Measurements from ENCODE around the gene LGI4.

Gene LGI4

GRCh38 chr19:35157431-35157830 is 22.6 kb upstream of the LGI4 start:
- Histone ChIP-seq H3K4me2 (no peak overlapping the region), H2AFZ (ENCODE audit: low read depth) (no peak overlapping the region), H3K27me3 (ENCODE audit: insufficient read depth, low read depth) (no peaks in the 10 kb centered on the region), H3K36me3 (ENCODE audit: insufficient read depth) (peaks cover 4% of the 10 kb centered on the region; the same call in 1 of the 2 replicates), H3K27ac (no peak overlapping the region), H3K4me1 (ENCODE audit: low read depth, poor library complexity, severe bottlenecking) (peaks cover 12% of the 10 kb centered on the region), H3K9ac (no peak overlapping the region), H3K4me3 (IDR thresholded peaks at IDR 0.05; ENCODE audit: insufficient read depth, low read depth, low read length) (no peak overlapping the region), H4K20me1 (ENCODE audit: insufficient read depth) (no peaks in the 10 kb centered on the region), H3K79me2 (ENCODE audit: insufficient read depth, low read depth) (peaks cover 21% of the 10 kb centered on the region)
- no peak for TF ChIP-seq CTCF (conservative IDR thresholded peaks at IDR 0.05; ENCODE audit: low read depth, low read length)

GRCh38 chr19:35156673-35157014 is 21.8 kb upstream of the LGI4 start:
- Histone ChIP-seq H3K4me2 (no peak overlapping the region), H4K20me1 (ENCODE audit: insufficient read depth) (no peaks in the 10 kb centered on the region), H3K4me1 (ENCODE audit: low read depth, poor library complexity, severe bottlenecking) (peaks cover 12% of the 10 kb centered on the region), H2AFZ (ENCODE audit: low read depth) (no peak overlapping the region), H3K36me3 (ENCODE audit: insufficient read depth) (peaks cover 4% of the 10 kb centered on the region; the same call in 1 of the 2 replicates), H3K27me3 (ENCODE audit: insufficient read depth, low read depth) (no peaks in the 10 kb centered on the region; the same call in 1 of the 2 replicates), H3K27ac (no peak overlapping the region), H3K79me2 (ENCODE audit: insufficient read depth, low read depth) (peaks cover 21% of the 10 kb centered on the region), H3K9ac (no peak overlapping the region), H3K4me3 (IDR thresholded peaks at IDR 0.05; ENCODE audit: insufficient read depth, low read depth, low read length) (no peak overlapping the region)
- no peak for TF ChIP-seq CTCF (conservative IDR thresholded peaks at IDR 0.05; ENCODE audit: low read depth, low read length)

- peaks cover 21% of the 10 kb centered on the region for H3K79me2 ChIP-seq (ENCODE audit: insufficient read depth, low read depth)
These were observed 21.3 kb upstream of the LGI4 start for GRCh38 chr19:35155981-35156672.

GRCh38 chr19:35155441-35155840 is 20.6 kb upstream of the LGI4 start:
- Histone ChIP-seq H3K27ac (peak overlapping the region; percentile 19), H3K36me3 (ENCODE audit: insufficient read depth) (peaks cover 4% of the 10 kb centered on the region; the same call in 1 of the 2 replicates), H3K79me2 (ENCODE audit: insufficient read depth, low read depth) (peaks cover 21% of the 10 kb centered on the region), H3K4me1 (ENCODE audit: low read depth, poor library complexity, severe bottlenecking) (peaks cover 12% of the 10 kb centered on the region), H3K9ac (peak overlapping the region; percentile 73), H3K4me2 (peak overlapping the region; percentile 86), H3K27me3 (ENCODE audit: insufficient read depth, low read depth) (no peaks in the 10 kb centered on the region; the same call in 1 of the 2 replicates), H4K20me1 (ENCODE audit: insufficient read depth) (no peaks in the 10 kb centered on the region), H2AFZ (ENCODE audit: low read depth) (peak overlapping the region; percentile 96), H3K4me3 (IDR thresholded peaks at IDR 0.05; ENCODE audit: insufficient read depth, low read depth, low read length) (peak overlapping the region; percentile 22)
- TF ChIP-seq CTCF (conservative IDR thresholded peaks at IDR 0.05; ENCODE audit: low read depth, low read length), result no peak

More at GRCh38 chr19:35155981-35156672, 21.3 kb upstream of the LGI4 start:
- Histone ChIP-seq H3K9ac (peak overlapping the region; percentile 73; the same call in 1 of the 2 replicates), H3K4me3 (IDR thresholded peaks at IDR 0.05; ENCODE audit: insufficient read depth, low read depth, low read length) (no peak overlapping the region), H3K4me1 (ENCODE audit: low read depth, poor library complexity, severe bottlenecking) (peaks cover 12% of the 10 kb centered on the region), H4K20me1 (ENCODE audit: insufficient read depth) (no peaks in the 10 kb centered on the region), H3K27ac (no peak overlapping the region), H3K4me2 (peak overlapping the region; percentile 86), H3K27me3 (ENCODE audit: insufficient read depth, low read depth) (no peaks in the 10 kb centered on the region; the same call in 1 of the 2 replicates), H3K36me3 (ENCODE audit: insufficient read depth) (peaks cover 4% of the 10 kb centered on the region; the same call in 1 of the 2 replicates), H2AFZ (ENCODE audit: low read depth) (no peak overlapping the region)
- TF ChIP-seq CTCF (conservative IDR thresholded peaks at IDR 0.05; ENCODE audit: low read depth, low read length), result no peak

Measured in KMS-11 (cell line).